Measurements from ENCODE around the gene FRMPD4. TPM values are rescaled to one million over a fixed set of nuclear protein-coding genes. Genes with fewer than 3 reads are reported as not detected.
"Not testable (repeated sequence)": the region's sequence is repeated elsewhere in the genome, so short reads cannot be mapped to it uniquely, and the experiment has no call there.

Gene FRMPD4
- polyA plus RNA-seq, 1 donor = 0.18 TPM

DNA sequence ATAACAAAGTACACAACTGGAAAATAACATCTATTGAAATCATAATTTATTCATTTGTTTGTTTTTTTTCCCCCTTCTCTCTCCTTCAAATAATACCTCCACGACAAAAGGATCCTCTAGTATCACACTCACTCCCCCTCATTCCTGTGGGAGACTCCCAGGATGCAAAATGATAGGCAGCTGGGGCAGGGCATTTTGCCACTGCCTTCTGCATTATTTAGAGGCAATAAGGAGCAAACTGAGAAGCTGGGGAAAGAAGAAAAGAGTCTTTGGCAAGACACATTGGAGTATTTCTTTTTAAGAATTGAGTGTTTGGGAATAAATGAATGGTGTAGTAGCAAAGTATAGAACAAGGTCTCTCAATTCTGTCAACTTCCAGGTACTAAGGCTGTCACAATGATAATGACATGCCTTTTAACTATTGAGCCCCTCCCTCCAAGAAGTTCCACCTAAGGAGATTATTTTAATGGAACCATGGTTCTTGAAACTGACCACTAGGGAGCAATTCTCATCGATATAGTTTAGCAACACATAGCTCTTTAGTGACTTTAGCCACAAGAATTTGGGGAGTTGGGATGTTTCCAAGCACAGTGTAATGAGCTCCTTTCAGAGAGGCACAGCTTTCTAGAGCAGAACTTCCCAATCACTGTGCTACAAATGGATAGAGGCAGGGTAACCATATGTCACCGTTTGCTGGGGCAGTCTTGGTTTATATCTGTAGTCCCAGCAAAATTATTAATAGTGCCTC, 303.3 kb downstream of the FRMPD4 start:
- DNase-seq = no peak

DNA sequence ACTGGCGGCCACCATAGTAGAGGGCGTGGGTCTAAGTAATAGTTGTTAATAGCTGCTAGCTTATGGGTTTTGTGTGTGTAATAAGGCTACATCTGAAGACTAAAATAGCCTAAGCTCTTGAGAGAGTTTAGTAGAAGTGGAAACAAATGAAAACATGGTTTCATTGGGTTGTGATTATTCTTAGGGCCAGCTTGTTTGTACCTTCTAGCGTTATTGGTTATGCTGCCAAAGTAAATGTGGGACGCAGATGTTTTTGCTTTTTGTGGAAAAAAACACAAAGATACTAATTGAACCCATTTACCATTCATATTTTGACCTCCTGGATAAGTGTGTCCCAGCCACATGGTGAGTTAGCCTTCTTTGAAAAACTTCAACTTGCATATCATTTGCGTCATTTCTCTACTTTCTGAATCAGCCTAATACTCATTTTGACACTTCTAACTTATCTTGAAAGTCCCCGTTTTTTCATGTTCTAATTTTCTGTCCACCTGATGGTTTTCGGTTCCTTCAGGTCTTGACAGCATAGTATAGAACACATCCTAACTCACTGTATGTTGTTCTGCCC, 305.3 kb downstream of the FRMPD4 start:
- DNase-seq = no peak

DNA sequence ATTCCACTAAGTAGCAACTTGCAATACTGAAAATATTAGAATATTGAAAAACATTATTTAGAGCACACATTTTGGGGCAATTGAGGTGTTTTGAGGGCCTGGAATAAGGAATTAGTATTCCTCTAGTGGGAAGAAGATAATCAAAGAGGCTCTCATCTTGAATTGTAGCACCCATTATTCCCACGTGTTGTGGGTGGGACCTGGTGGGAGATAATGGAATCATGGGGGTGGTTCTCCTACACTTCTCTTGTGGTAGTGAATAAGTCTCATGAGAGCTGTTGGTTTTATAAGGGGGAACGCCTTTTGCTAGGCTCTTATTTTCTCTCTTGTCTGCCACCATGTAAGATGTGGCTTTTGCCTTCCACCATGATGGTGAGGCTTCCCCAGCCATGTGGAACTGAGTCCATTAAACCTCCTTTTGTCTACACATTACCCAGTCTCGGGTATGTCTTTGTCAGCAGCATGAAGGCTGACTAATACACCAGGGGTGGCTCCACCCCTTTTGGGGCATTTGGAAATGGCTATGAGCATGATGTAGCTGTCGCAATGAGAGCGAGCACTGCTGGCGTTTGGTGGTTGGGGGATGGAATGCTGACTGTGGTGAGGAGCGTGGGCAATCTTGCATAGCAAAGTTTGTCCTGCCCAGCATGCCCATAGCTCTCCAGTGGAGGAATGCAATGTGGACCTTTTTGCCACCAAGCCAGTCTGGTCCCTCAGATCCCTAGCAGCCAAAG, 308.2 kb downstream of the FRMPD4 start:
- no peak for DNase-seq

DNA sequence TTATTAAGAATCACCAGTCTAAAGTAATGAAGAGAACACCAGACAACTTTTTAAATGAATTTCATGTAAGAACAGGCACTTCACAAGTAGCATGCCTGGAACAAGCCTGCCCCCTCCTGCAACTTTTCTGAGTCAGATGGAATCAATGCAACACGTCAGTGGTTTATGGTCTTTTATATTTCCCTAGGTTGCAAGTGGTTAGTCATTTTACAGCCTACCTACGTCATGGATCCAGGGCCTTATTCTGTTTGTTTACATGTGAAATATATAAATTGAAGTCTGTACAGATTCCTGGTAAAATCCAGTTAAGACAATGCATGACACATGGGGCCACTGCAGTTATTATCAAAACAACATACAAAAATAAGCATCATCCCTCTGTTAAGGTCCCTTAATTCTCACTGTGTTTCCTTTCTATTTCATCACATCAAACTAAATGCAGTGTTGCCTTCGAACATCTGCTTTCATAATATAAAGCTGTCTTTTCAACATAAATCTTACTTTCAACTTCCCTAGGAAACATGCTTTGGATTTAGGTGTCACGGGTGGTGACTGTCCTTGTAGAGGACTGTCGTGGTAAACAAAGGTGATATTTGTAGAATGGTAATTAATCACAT, 309.3 kb downstream of the FRMPD4 start:
- no peak for DNase-seq

DNA sequence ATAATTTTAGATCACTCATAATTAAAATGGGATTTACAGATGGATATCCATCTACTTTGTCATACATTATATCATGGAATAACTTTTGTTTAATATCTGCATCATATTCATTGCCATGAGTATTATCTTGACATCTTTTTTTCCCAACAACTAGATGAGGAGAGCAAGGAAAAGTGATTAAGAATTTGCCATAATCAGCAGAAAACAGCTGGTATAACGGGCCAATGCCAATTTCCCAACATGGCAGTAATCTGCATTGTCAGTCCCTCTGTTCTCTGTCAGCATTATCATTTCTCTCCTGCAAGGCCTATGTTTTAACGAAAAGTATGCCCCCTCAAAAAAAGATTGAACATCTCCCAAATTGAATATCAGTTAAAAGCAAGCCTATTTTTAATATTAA, 314.0 kb downstream of the FRMPD4 start:
- no peak for DNase-seq

DNA sequence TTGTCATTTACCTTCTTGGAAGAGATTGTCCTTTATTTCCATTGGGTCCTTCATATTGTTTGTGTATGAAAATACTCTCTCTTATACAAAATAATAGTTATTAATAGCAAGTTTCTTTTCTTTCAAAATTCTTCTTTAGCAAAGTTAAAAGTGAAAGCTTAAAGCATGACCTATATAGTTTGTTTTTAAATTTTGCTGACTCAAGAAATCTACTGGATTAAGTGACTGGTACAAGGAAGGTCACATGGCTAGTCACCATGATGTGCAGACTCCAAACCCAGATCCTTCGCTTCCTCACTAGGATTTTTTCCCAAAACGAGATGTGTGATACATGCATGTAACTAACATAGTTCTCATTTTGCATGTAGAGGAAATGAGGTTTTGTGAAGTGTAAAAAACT, 322.7 kb downstream of the FRMPD4 start:
- DNase-seq = no peak

DNA sequence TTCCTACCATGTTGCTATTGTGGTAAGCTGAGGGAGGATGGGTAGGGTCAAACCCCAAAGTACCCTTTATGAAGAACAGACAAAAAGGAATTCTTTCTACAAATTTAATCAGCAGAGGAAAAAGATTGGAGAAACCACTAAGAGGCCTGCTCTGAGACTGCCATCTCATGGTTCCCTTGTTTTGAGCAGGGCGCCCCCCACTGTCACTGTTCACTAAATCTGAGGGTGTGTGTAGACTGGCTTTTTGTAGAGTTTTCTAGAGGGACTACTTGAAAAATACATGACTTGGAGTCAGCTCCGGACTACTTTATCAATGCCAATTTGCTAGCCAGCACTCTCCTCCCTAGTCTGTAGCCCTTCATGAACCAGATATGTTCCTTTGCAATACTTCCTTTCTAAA, 324.8 kb downstream of the FRMPD4 start:
- no peak for DNase-seq

DNA sequence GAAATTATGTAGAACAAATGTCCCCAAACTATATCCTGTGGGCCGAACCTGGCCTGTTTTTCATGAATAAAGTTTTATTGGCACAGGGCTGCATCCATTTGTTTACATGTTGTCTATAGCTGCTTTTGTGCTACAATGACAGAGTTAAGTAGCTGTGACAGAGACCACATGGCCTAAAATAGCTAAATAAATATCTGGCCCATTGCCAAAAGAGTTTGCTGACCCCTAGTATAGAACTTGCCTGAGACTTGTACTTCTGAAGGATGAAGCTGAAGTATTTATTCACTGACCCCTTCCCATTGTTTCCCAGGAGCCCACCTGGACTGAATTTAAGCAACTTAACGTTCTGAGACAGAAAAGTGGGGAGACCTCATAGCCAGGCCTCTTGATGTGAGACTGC, 325.6 kb downstream of the FRMPD4 start:
- no peak for DNase-seq

DNA sequence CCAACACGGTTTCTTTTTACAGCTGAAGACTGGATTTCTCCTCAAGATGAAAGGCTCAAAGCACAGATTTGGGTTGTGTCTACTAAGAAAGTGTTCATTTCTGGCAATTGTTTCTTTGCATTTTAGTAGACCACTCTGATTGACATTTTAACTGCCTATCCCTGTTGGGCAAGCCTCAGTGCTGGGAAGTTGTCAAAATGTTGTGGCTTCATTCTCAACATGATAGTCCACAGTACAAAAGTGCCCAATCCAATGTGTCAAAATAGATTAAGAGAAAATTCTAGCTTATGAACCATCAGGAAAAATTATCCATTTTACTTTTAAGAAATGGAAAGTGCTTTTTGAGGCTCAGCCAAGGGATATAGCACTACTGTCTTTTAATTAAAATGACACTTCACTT, 329.0 kb downstream of the FRMPD4 start:
- no peak for DNase-seq

DNA sequence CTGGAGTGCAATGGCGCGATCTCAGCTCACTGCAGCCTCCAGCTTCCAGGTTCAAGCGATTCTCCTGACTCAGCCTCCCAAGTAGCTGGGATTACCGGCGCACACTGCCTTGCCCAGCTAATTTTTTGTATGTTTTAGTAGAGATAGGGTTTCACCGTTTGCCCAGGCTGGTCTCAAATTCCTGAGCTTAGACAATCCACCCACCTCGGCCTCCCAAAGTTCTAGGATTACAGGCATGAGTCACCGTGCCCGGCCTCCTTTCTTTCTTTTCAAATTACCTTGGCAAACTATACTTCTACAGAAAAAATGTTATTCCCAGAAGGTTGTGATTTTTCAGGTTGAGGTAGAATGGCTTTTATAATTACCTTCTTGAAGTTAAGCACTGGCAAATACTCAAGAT, 331.0 kb downstream of the FRMPD4 start:
- DNase-seq = no peak

DNA sequence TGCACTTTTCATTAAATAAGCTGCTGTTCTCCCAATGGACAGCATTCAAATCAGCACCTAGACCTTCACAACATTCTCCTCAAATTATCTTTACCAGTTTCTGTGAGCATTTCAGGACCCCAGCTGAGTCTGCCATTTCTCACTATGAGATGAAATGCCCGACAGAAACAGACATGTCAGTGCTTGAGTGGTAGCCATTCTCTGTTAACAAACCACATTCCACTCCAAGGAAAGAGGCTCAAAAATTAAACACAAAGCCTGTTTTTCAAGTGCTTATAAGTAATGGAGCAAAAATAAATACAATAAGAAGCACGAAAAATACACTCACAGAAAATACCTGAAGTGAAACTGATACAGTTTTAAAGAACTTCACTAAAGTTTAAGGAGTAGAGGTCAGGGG, 332.8 kb downstream of the FRMPD4 start:
- DNase-seq = no peak

DNA sequence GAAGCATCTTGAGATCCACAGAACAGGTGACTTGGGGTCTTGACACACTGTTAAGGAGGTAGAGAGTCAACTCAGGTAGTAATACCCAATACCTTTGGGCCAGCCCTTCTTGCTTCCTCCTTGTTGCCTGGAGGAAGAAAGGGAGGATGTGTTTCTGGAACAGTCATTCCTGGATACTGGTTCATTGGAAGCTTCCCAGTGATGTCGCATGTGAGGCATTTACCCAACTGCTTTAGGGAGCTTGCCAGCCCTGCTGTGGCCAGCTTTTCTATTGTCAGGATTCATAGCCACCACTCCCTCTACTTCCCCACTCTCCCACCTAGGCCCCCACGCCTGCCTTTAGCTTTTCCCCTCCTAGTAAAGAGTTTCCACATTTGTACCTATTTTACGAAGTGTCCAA, 342.7 kb downstream of the FRMPD4 start:
- DNase-seq = no peak

DNA sequence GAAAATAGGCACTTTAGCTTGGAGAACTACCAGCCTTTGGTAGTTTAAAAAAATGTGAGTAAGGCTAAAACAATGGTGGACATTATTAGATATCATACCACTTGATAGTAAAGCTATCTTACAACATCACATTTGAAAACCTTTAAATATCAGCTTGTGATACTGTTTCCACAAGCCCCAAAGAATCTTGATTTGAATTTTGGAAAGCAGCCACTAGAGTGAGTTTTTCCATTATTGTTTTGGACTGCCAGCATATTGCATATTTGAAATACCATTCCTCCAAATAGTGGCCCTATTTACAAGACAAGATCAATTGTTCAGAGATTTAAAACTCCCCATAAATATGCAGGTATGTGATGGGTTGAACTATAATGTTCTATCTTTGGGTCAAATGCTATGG, 349.9 kb downstream of the FRMPD4 start:
- no peak for DNase-seq

DNA sequence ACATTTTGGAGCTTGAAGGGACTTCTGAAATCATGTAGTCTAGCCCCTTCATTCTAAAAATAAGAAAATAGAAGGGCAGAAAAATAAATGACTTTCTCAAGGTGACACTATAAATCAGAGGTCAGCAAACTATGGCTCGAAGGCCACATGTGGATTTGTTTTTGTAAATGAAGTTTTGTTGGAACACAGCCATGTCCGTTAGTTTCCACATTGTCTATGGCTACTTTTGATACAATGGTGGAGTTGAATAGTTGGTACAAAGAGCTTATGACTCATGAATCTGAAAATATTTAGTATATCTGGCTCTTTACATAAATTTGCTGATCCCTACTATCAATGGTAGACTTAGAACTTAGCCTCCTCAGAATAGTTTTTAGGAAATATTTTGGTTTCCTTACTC, 350.5 kb downstream of the FRMPD4 start:
- no peak for DNase-seq

DNA sequence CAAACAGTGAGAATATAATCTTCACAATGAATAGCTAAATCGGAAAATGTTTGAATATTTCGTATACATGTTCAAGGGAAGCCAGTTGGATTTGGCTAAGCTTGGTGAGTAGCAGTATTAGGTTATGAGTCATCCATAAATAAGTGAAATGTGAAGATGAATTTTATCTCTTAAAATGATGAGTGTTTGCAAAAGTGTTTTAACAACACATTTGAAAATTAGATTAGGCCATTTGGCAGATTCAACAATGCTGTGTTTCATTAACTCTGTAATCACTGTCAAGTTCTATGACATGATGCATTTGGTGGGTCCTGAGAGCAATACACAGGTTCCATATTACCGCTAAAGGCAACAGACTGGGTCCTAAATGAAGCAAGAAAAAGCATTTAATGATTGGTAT, 351.1 kb downstream of the FRMPD4 start:
- DNase-seq = no peak

DNA sequence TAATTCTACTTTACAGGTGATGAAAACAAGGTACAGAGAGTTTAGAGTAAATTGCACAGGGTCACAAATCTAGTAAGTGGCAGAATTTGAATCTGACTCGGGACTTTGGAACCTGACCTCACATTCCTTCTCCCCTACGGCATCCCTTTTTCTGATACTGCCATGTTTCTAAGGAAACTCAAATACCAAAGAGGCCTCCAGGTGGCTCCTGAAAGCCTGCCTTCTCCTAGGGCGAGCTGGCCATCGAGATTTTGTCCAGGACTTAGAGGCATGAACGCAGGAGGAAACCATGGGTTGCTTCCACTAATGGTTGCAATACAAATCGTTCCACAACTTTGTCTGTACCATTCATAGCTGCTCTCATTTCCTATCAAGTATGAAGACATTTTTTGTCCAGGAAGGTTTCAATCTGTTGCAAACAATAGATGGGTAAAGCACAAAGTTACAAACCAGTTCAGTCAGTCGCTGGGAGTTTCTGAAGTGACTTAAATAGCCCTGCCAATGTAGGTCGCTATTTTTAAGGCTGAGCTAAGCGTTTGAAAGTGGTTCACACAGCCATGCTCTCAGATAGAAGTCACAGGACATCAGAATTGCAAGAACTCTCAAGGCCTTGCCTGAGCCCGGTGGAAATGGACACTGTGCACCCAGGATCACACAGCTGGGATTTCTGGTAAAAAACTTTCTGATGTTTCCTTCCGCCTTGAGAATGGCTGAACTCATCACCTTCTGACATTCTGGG, 356.3 kb downstream of the FRMPD4 start:
- no peak for DNase-seq

DNA sequence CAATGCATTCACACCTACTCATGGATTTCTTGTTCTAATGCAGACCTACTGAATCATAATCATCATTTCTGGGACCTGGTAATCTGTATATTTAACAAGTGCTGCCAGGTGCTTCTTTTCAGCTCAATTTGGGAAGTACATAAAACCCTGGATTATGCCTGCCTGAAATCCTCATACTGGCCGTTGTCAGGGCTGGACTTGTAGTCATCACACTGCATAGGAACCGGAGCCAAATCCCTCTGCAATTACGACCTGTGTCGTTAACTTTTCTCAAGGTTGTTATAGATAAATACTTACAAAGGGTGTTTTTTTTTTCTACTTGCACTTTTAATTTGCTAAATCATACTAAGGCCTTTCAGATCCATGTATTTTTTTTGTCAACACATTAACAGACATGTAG, 358.1 kb downstream of the FRMPD4 start:
- DNase-seq = no peak

DNA sequence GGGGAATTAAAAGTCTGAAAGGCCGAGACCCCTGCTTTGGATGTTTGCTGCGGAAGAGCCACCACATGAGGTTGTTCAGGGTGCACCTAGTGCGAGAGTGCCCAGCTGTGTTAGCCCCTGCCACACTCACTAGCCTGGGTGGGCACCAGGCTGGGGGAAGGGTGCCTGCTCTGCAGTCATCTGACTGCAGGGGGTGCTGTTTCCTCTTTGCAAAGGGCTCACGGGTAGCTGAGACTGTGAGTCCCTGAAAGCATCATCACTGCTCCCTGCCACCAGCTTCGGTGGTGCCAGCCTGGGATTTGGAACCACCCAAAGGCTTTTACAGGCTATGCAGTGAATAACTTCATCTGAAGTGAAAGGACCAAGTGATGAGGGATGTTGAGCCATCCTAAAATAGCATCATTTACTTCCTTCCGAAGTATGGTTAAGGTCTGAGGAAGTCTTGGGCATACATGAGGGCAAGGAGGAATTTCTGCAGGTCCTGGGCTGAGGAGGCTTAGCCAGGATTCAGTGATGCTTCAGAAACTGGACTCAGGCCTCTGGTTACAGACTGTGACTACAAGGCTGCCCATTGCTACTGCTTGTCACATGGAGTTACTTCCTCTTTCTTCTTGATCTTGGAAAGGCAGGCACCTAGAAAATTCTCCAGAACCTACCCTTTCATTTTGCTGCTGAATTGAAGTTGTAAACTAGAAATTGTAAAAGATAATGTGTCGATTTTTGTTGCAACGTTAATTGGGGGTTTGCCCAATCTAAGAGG, 359.7 kb downstream of the FRMPD4 start:
- DNase-seq = no peak

DNA sequence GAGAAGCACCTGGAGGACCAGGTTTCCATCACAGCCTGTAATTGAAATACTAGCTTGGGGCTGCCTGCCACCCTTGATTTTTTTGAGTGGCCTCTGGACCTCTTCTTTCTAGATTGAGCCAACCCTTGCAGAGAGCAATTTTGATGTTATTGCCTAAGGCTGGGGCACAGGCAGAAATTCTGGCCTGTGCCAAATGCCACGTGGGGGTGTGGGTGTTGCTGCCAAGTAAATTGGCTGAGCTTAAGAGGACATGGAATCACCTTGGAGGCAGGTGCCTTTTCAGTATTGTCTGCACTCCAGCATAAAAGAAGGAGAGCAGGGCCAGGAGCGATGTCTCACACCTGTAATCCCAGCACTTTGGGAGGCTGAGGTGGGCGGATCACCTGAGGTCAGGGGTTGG, 366.9 kb downstream of the FRMPD4 start:
- no peak for DNase-seq

DNA sequence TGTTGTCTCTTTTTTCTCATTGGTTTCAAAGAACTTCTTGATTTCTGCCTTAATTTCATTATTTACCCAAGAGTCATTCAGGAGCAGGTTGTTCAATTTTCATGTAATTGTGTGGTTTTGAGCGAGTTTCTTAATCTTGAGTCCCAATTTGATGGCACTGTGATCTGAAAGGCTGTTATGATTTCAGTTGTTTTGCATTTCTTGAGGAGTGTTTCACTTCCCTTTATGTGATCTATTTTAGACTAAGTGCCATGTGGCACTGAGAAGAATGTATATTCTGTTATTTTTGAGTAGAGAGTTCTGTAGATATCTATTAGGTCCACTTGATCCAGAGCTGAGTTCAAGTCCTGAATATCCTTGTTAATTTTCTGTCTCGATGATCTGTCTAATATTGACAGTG, 377.1 kb downstream of the FRMPD4 start:
- not testable (repeated sequence) for DNase-seq

DNA sequence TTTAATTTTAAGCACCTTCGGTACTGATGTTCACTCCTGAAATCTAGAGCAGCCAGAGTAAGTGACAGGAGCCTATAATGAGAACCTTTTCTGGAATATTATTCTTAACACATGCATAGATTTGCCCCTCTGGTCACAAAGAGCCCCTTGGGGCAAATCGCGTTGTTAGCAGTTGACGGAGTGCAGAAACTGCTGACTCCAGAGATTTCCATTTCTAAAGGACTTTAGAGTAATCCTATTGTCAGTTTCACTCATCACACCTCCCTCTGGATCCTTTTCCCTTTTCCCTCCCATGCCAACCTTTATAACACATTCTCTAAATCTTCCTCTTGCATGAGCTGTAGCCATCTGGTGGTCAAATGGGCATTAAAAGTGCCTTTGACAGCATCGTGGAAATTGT, 388.0 kb downstream of the FRMPD4 start:
- DNase-seq = no peak

DNA sequence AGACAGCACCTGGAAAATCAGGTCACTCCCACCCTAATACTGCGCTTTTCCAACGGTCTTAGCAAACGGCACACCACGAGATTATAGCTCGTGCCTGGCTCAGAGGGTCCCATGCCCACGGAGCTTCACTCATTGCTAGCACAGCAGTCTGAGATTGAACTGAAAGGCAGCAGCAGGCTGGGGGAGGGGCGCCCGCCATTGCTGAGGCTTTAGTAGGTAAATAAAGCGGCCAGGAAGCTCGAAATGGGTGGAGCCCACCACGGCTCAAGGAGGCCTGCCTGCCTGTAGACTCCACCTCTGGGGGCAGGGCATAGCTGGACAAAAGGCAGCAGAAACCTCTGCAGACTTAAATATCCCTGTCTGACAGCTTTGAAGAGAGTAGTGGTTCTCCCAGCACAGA, 399.8 kb downstream of the FRMPD4 start:
- not testable (repeated sequence) for DNase-seq
